ENCODE measurements around the gene FXYD5.

GRCh38 chr19:35128398-35129057 lies 26.0 kb upstream of the FXYD5 start:
- TF ChIP-seq CTCF (IDR thresholded peaks at IDR 0.05), result no peak
- no peak for TF ChIP-seq EZH2 (IDR thresholded peaks at IDR 0.05; ENCODE audit: borderline replicate concordance, insufficient read depth, low read depth, low read length, poor library complexity, severe bottlenecking)

Data from B cell (primary cell).